NB4 (cell line): Measurements from ENCODE around the gene DESI2.
"Not testable (repeated sequence)": the region's sequence is repeated elsewhere in the genome, so short reads cannot be mapped to it uniquely, and the experiment has no call there.

Experiments used
- CTCF ChIP-seq: IDR thresholded peaks from one replicate; pipeline ENCODE4 v1.5.1; 2012; ENCODE audit warnings: low read depth, low read length
- MAX ChIP-seq: IDR thresholded peaks from 2 replicates; pipeline ENCODE4 v1.6.1; 2011; ENCODE audit warnings: low read depth, low read length
- MYC ChIP-seq: IDR thresholded peaks from 2 replicates; pipeline ENCODE4 v1.6.1; 2011; ENCODE audit warnings: low read depth, low read length
- POLR2A ChIP-seq: IDR thresholded peaks from 2 replicates; pipeline ENCODE4 v1.6.1; 2011; ENCODE audit warnings: mild to moderate bottlenecking; ENCODE audit not compliant: insufficient read length; ENCODE audit errors: extremely low read depth

- not testable (repeated sequence) for TF ChIP-seq CTCF, MAX, POLR2A, MYC
Measured at GRCh38 chr1:244740027-244740617, 87.2 kb downstream of the DESI2 start.
